Middle frontal gyrus (tissue), 1 donor: Measurements from ENCODE around the gene GATA5.

Experiments
- DNase-seq: peaks from one replicate; pipeline ENCODE4 v3.0.0-alpha.2; 2015; ENCODE audit warnings: low spot score; ENCODE audit errors: extremely low spot score

Gene GATA5

GRCh38 chr20:62475772-62476055 lies at the start of gene GATA5:
Gene GATA5, minus strand, starts transcription at chr20:62475995. Its CDS starts 474 bp downstream, at chr20:62475521.
- DNase-seq: no peak

- no peak for DNase-seq
Measured at GRCh38 chr20:62525014-62525413, 49.2 kb upstream of the GATA5 start.

GRCh38 chr20:62524505-62524911 lies 48.7 kb upstream of the GATA5 start:
- DNase-seq: no peak

- DNase-seq: no peak
Measured at GRCh38 chr20:62523473-62524203, 47.8 kb upstream of the GATA5 start.

- DNase-seq: no peak
Measured at GRCh38 chr20:62522748-62523396, 47.1 kb upstream of the GATA5 start.

- DNase-seq: no peak
Measured at GRCh38 chr20:62519826-62520225, 44.0 kb upstream of the GATA5 start.

- no peak for DNase-seq
Measured at GRCh38 chr20:62518911-62519310, 43.1 kb upstream of the GATA5 start.

- no peak for DNase-seq
Measured at GRCh38 chr20:62517901-62518610, 42.3 kb upstream of the GATA5 start.

- DNase-seq: no peak
Measured at GRCh38 chr20:62517168-62517567, 41.4 kb upstream of the GATA5 start.

- no peak for DNase-seq
Measured at GRCh38 chr20:62516338-62516737, 40.5 kb upstream of the GATA5 start.

GRCh38 chr20:62515826-62516225 lies 40.0 kb upstream of the GATA5 start:
- DNase-seq: no peak

GRCh38 chr20:62515280-62515679 lies 39.5 kb upstream of the GATA5 start:
- DNase-seq: no peak

- DNase-seq: no peak
Measured at GRCh38 chr20:62513991-62514390, 38.2 kb upstream of the GATA5 start.

GRCh38 chr20:62511915-62512610 lies 36.3 kb upstream of the GATA5 start:
- peak; percentile 12 for DNase-seq

- DNase-seq: no peak
Measured at GRCh38 chr20:62511300-62511914, 35.6 kb upstream of the GATA5 start.

GRCh38 chr20:62508641-62509051 lies 32.9 kb upstream of the GATA5 start:
- DNase-seq: no peak

GRCh38 chr20:62507991-62508640 lies 32.3 kb upstream of the GATA5 start:
- DNase-seq: no peak

GRCh38 chr20:62507323-62507722 lies 31.5 kb upstream of the GATA5 start:
- DNase-seq: no peak

GRCh38 chr20:62506791-62507190 lies 31.0 kb upstream of the GATA5 start:
- DNase-seq: no peak

GRCh38 chr20:62506087-62506486 lies 30.3 kb upstream of the GATA5 start:
- DNase-seq: no peak
